HG03135 (cell line): ENCODE results near the gene CTXN3.
"Not testable (repeated sequence)": the region's sequence is repeated elsewhere in the genome, so short reads cannot be mapped to it uniquely, and the experiment has no call there.

ENCODE experiments used
- ATAC-seq: cut with Tn5 transposase; IDR thresholded peaks from one replicate; pipeline ENCODE4 v1.9.1; 2021; ENCODE audit warnings: mild to moderate bottlenecking, moderate library complexity; ENCODE audit not compliant: unreplicated experiment

CTXN3 gene

DNA sequence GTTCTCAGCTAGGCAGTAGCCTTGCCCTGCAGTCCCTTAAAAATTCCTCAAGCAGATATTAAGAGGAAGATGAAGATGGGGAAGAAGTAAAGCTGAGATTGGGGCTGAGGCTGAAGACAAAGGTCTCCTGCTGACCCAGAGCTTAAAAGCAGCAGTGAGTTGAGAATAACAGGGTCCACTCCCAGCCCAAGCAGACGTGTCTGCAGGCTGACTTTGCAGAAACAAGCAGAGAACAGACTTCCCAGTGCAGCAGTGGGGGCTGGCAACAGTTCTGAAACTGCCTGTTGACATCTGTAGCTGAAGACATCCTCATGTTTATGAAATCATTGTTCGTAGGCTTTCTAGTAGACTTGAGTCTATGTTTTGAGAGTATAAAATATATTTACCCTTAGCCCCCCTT, 1.1 kb downstream of the CTXN3 start:
- ATAC-seq, result no peak

DNA sequence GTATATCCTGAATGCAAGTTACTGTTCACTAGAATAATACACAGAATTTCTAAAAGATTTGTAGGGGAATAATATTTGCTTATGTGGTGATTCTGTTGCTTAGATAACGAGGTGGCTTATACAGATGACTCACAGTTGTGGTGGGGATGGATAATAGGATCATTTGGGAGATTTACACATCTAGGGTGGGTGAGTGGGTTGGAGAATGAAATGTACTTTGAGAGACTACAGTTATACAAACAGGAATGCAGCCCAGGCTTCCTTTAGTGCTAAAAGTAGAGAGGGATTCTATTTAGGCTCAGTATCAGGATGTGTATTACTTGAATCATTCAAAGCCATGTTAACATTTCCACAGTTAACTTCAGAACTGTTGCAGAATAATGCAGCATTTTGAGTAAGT, 1.8 kb downstream of the CTXN3 start:
- ATAC-seq, result no peak

DNA sequence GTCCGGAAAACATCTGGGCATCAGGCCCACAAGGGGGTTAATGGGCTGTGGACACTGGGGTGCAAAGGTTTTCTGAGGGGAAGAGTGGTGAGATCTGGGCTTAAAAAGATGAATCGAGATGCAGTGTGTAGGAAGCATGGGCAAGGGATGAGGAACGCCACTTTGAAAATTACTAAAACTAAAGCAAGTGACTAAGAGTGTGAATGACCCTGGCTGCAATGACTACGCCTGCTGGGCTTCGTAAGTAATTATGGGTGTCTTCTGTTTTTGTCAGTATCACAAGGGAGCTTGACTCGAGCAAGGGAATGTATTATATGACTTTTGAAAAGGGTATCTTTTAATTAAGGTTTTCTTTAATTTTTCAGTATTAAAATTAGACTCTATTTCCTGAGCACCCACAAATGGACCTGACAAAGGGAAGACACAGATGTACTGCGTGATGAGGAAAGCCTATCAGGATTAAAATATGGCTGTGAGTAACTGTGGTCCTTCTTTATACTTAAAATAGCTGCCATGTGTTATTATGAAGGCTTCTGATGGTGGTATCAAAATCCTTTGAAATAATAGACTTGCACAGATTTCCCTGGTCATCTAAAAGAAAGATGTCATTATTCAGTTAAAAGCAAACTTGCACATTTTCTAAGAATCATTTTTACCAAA, 4.2 kb downstream of the CTXN3 start:
- ATAC-seq, result no peak

DNA sequence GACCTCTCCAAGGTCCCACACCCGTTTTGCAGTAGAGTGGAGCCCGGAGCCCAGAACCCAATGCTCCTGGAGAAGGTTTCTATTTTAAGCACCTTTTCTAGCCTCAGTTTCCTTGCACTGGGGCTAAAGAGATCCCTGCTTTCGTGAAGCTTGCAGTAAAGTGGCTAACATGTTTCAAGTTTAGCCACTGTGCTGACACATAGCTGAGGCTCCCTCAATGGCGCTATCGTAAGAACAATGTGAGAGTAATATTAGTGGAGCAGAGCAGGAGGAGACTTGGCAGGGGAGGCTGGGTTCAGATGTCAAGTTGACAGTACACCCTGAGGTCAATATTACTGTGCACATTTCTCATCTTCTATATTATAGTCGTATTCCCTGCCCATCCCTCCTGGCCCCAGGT, 7.9 kb downstream of the CTXN3 start:
- ATAC-seq, result no peak

DNA sequence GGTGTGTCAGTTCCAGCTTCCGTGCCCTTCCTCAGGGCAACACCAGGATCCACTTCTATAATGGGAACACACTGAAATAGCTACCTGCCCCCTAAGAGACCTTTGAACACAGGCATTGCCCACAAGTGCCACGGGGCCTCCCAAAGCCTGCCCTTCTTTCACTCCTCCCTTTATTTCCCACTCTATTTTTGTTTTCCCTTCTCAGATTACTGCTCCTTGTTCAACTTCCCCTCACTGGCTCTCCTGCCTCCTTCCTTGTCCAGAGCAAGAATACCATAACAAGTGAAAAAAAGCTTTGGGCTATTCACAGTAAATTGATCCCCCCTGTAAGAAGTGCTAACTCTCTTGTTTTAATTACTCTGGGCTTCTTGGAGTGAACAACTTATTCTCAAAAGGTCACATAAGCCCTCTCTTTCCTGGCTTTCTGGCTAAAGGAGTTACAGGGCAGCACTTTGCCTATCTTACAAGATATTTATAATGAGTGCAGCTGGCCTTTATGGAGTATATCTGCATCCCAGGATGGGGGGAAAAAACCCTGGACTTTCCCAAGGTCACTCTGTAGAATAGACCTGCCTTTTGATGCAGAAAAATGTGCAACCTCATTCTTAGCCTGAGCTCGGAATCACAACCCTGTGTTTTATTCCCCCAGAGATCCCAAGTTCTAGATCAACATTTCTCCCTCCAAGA, 11.3 kb downstream of the CTXN3 start:
- no peak for ATAC-seq

DNA sequence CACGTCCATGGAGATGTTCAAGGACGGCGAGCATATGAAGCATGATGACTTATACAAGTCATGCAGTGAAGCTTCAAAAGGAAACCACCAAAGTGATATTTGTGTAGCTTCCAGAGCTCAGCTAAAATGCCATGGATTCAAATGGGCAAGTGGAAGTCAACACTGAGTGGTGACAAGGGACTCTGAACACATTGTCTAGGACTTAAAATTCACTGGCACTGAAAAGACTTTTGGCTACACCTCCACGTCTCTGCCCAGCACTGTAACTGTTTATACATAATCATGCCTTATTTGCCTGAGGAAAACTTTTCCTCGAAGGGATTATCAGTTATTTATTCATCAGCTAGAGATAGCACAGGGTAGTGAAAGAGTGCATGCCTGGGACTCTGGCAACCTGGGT, 15.2 kb downstream of the CTXN3 start:
- ATAC-seq, result no peak

DNA sequence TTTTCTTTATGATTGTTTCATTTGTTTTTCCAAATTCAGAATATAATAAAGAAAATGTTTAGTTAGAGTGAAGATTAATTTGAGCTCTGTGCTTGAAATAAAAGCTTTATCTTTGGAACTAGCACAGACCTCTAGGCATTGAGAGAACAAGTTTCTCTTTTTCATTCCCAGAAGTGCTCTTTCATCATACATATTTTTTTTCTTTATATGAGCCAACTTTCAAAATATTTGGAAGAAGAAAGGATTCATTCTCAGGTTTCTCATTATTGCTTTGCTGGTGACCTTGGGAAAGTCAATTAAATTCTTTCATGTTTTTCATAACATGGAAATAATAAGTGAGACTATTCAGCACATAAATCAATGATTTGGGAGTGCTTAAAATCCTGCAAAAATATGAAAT, 16.8 kb downstream of the CTXN3 start:
- no peak for ATAC-seq

DNA sequence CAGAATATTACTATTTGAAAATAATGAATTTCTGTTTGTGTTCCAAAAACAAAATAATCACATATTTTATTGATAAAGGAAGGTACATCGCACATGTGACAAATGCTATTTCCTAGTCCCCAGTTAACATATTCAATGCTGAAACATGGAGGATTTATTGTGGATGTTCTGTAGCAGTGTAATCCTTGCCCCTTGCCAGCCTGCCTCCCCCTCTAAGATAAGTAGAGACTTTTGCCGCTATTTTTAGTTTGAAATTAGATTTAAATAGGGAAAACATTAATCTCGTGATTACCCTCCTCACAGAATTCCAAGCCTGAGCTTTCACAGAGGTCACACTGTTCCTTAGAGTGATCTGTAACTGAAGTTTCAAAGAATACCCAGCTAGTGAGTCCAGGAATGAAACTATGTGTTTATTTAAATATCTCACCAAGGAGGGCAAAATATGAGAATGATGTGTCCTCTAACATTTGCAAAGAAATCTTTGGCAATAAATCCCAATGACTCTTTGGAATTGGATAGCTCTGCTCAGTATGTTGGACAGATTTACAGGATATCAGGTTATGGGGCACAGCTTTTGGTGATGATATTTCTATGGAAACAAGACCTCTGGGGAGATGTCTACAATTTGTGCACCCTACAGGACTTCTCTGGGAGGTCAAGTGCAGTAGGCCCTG, 17.3 kb downstream of the CTXN3 start:
- ATAC-seq, result no peak

DNA sequence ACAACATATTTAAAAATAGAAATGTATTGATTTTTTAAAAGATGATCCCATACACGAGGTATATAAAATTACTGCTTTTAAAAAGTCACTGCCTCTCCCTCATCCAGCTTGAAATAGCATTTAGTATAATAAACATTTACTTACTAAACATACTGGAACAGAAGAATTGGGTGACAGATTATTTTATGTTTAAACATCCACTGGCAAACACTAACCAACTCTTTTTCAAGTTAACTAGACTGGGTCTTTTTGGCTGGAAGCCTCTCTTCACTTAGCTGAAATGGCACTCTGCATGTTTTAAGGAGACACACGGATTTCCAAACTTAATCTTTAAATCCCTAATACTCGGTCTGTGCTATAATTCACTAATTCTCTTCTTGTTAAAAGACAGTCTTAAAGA, 19.0 kb downstream of the CTXN3 start:
- no peak for ATAC-seq

DNA sequence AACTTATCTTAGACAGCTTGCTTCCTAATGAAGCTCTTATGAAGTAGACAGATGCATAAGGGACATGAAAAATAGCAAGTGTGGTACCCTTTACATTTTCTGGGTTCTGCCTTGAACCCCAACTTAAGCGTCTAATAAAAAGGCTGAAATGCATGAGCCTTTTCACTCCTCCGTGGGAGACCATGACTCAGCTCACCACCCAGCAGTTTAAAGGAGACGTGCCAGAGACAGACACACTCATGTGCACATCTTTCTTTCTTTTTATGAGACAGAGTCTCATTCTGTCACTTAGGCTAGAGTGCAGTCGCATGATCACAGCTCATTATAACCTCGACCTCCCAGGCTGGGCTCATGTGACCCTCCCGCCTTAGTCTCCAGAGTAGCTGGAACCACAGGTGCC, 22.3 kb downstream of the CTXN3 start:
- no peak for ATAC-seq

DNA sequence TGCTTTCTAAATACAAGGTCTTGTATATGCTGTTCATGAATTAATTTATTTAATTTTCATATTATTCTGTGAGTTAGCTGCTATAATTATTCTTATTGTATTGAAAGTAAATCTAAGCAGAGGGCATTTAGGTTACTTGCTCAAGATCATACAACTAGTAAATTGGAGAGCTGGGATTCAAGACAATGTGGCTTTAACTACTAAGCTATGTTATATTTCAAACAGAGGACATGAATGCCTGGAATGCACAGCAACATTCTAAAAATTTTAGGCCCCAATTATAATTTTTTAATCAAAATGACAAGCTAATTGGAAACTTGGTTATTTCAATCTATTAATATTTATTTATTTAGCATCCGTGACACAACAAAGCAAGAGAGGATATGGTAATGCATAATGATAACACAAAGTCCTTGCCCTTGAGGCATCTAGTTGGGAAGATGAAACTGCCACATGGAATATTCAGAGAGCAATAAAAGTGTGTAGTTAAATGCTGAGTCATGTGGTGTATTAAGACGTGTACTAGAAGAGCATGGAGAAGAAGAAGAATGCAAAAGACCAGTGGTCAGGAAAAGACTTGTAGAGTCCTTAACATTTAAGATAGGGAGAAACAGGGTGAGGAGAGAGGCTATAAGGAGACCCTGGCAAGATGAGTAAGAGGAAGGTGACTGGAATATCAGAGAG, 24.4 kb downstream of the CTXN3 start:
- no peak for ATAC-seq

DNA sequence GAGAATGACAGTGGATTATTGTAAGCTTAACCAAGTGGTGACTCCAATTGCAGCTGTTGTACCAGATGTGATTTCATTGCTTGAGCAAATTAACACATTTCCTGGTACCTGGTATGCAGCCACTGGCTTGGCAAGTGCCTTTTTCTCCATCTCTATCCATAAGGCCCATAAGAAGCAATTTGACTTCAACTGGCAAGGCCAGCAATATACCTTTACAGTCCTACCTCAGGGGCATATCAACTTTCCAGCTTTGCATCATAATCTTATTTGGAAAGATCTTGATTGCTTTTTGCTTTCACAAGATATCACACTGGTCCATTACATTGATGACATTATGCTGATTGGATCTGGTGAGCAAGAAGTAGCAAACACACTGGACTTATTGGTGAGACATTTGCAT, 28.1 kb downstream of the CTXN3 start:
- not testable (repeated sequence) for ATAC-seq

DNA sequence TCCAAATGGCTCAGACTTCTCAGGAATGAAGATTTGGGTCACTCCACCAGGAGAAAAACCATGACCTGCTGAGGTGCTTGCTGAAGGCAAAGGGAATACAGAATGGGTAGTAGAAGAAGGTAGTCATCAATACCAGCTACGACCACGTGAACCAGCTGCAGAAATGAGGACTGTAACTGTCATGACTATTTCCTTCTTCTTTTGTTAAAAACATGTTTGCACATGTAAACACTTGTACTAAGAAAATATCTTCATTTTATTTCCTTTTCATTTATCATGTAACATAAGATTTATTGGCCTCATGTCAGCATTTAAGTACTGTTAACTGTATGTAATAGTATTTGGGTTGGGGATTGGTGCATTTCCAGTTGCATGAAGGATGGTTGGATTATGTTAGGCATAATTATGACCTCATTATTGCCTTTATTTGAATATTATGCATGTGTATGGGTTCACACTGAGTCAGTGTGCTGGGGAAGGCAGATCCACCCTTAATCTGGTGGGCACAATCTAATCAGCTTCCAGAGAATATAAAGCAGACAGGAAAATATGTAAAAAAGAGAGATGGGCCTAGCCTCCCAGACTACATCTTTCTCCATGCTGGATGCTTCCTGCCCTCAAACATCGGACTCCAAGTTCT, 30.9 kb downstream of the CTXN3 start:
- ATAC-seq, result not testable (repeated sequence)

DNA sequence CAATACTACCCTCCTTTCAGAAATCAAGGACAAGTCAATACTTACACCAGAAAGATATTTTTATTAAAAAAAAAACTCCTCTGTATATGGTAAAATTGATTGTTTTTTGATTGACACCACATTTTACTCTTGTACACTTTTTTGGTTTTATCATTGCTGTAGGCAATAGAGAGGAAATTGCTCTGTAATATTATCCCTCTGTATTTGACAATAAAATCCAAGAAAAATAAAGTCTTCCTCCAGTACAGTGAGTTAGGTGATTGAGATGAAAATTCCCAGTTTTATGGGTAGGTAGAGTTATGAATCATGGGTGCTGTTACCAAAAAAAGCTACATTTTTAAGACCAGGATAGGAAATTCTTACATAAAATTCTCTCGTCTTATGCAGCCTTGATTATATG, 31.7 kb downstream of the CTXN3 start:
- no peak for ATAC-seq

DNA sequence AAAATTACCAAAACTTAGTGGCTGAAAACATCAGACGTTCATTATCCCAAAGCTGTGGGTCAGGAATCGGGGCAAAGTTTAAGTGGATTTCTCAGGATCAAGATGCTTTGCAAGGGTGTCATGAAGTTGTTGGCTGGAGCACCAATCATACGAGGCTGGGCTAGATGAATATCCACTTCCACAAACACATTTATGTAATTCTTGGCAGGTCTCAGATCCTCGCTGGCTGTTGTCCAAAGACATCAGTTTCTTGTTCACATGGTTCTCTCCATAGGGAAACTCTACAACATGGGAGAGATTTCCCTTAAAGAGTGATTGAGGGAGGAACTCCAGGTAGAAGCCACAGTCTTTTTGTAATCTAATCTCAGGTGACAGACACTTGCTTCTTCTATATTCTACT, 34.1 kb downstream of the CTXN3 start:
- no peak for ATAC-seq

DNA sequence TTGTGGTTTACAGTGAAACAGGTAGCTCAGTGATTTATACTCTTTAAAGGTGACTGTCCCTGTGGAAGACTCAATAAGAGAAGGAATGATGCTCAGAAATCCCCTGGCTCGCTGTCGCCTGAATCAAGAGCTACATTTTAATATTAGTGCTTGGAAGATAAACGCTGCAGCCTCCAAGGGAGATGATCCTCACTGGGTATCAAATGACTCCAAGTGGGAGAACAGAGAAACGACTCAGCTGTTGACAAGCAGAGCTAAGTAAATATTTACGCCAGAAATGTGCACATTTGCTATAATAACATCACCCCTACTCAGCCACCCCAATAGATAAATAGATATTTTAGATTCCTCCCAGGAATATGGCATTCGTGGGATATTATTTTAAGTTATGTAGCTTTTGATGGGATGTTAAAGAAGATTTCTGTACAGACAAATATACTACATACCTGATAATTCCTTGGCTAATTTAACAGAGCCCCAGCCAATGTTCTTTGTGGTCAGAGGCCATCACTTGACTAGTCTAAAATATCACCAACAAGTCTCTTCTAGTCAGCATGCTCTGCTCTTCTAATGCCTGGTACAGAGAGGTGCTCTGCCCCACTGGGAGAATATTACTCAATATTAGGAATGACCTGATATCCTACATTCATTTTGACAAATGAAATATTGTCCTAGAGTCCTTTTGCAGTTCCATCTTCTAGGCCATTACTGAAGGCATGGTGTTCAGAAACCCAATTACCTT, 36.0 kb downstream of the CTXN3 start:
- ATAC-seq, result no peak

DNA sequence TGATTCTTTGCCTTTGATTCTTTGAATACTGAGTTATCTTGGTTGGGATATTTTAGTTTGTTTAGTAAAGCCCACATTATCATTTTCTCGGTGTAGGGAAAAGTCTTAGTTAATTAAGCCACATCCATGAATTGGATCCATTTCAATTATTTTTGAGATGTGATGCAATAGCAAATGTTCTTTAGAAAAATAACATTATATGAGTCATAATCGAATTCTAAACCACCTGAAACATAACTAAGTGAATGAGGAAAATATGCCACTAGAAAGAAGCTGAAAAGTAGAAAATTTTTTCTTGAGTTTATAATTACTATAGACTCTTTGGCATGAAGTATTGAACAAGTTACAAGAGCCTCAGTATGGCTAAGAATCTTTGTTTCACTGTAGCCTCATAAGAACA, 36.8 kb downstream of the CTXN3 start:
- no peak for ATAC-seq

DNA sequence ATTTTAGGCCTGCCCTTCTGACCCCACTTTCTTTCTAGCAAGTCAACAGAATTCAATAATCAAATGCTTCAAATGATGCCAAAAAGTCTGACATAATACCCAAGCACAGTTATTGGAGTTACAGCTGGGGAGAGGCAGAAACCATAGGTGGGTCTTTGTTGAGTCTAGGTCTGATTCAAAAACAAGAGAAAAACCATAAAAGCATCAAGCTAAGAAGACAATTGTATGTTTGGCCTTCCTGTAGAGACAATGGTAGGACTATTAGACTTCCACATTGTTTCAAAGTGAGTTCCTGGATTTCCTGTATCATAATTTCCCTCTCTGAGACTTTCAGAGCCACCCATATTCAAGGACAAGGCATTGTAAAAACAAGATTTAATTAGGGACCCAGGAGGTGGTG, 37.5 kb downstream of the CTXN3 start:
- no peak for ATAC-seq

DNA sequence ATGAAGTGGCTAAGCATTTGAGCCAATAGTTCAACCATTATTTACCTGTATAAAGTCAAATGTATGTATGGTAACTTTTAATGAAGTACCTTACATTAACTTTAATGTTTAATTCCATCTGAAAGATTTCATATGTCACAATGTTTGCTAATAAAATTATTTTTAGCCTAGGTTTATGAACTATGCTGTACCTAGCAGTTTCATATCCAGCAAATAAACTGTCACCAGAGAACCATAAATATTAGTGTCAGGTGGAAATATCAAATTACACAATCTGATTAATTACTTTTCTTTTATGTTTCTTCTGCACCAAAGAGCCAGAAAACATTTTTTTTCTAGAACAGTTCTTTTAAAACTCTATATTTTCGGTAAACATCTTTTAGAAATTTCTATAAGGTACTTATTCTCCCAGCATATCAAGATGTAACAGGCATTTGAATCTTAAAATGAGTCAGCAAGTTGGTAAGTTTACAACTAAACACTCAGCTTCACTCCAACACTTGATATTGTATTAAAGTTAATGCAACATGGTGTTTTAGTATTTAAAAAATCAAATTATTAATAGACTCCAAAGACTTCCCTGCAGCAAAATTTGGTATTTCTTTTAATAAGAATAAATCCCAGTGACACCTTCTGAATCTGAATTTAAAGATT, 45.8 kb downstream of the CTXN3 start:
- ATAC-seq, result no peak

DNA sequence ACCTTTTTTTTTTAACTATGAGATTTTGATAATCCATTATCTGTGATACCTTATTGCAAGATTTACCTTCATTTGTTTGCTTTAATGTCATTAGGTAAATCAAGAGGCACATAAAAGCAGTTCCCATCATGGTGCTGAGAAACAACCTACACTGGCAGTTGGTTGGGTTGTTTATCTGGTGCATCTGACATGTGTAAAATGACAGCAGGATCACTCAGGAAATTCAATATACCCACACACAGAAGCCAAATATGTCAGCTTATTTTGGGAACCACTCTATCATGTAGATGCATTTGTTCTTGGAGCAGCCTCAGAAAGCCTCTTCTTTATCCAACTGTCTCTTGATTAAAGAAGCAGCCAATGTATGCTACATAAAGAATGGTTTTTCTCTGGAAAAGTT, 46.5 kb downstream of the CTXN3 start:
- no peak for ATAC-seq
